ENCODE measurements around the gene AHCTF1.
"Not testable (repeated sequence)": the region's sequence is repeated elsewhere in the genome, so short reads cannot be mapped to it uniquely, and the experiment has no call there.

The AHCTF1 gene

DNA sequence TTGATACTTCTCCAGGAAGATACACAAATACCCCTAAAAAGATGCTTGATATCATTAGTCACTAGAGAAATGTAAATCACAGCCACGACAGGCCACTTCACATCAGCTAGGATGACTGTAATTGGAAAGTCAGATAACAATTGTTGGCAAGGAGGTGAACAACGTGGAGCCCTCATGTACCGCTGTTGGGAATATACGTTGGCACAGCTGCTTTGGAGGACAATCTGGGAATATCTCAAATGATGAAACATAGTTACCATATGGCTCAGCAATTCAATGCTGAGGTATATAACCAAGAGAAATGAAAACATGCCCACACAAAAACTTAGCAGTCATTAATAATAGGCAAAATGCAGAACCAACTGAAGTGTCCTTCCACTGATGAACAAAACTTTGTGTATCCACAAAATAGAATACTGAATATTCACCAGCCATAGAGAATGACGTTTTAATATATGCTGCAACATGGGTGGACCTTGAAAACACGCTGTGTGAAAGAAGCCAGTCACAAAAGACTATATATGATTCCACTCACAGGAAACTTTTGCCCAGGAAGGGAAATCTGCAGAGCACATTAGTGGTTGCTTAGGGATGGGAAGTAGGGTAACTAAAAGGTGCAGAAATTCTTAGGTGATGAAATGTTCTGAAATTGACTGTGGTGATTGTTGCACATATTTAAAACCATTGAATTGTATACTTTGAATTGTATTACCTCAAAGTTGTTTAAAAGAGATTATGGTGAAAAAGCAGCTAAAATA is 95.4 kb downstream of the AHCTF1 start:
- peak; percentile 60 for DNase-seq

DNA sequence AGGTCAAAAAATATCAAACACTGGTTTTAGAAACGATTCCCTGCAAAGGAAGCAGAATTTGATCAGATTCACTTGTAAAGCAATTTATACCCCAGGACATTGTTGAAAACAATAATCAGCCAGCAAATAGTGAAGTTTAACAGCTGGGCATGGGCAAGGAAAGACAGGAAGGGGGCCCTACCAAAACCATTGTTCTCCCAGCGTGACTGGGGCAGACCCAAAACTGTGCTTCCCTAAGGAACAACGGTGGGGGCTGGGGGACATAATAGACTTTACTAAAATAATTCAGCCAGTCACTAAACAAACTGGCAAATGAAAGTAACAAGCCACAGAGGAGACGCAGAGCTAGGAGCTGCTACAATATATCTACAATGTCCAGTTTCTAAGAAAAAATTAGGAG is 100.2 kb downstream of the AHCTF1 start:
- DNase-seq: no peak

DNA sequence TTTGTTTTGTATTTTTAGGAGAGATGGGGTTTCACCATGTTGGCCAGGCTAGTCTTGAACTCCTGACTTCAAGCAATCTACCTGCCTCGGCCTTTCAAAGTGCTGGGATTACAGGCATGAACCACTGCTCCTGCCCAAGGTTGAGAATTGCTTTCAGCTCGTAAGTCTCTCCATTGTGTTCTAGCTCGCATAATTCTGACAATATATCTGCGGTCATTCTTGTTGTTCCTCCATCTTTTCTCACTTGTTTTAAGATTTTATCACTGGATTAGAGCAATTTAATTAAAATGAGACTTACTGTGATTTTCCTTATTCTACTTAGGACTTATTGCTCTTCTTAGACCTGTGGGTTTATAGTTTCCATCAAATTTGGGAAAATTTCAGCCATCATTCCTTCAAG is 102.9 kb downstream of the AHCTF1 start:
- no peak for DNase-seq

DNA sequence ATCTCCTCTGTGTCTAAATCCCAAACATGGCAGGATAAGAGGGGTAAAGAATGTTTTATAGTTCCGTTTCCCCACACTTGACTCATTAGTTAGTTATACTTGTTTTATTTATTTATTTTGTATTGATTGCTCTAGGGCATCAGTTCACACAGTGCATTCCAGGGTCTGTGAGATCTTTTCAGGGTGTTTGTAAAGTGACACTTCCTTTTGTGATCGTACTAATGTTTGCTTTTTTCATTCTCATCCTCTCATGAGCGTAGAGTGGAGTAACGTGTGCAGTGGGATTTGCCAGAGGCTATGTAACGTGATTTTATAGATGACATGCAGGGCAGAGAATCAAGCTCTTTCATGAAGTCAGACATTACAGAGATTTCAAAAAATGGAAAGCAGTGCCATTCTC is 104.4 kb downstream of the AHCTF1 start:
- no peak for DNase-seq

DNA sequence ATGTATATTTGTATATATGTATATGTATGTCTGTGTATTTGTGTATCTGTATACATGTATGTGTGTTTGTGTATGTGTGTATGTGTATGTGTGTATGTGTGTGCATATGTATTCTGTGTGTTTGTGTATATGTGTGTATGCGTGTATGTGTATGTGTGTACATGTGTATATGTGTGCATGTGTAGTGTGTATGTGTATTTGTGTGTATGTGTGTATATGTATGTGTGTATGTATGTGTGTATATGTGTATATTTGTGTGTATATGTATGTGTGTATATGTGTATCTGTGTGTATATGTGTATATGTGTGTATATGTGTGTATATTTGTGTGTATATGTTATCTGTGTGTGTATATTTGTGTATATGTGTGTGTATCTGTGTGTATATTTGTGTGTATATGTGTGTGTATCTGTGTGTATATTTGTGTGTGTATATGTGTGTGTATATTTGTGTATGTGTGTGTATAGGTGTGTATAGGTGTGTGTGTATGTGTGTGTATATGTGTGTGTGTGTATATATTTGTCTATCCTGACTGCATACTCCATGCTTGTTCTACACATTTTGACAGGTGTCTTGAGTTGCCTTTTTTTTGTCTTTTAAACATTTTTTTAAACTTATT is 106.1 kb downstream of the AHCTF1 start:
- DNase-seq: no peak

DNA sequence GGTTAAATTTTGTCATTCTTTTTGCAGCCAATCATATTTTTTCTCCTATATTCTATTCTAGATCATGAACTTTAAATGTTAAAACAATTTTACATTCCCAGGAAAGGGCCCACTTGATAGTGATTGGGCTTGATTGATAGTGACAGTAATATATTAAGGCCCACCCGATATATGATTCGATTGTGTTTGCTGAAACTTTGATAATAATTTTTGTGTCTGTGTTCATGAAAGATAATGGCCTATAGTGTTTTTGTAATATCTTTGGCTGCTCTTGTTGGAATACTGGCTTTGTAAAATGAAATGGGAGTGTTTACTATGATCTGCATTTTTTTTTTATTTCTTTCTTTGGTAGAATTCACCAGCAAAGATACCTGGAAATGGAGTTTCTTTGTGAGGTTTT is 107.2 kb downstream of the AHCTF1 start:
- no peak for DNase-seq

DNA sequence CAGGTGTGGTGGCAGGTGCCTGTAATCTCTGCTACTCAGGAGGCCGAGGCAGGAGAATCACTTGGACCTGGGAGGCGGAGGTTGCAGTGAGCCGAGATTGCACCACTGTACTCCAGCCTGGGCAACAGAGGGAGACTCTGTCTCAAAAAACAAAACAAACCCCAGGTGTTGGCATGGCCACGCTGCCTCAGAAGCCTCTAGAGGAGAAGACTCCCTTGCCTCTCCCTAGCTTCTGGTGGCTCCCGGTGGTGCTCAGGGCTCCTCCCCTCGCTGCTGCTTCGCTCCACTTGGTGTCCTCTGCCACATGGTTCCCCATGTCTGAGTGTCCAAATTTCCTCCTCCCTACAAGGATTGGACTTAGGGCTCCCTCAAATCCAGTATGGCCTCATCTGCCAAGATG is 109.6 kb downstream of the AHCTF1 start:
- not testable (repeated sequence) for DNase-seq

DNA sequence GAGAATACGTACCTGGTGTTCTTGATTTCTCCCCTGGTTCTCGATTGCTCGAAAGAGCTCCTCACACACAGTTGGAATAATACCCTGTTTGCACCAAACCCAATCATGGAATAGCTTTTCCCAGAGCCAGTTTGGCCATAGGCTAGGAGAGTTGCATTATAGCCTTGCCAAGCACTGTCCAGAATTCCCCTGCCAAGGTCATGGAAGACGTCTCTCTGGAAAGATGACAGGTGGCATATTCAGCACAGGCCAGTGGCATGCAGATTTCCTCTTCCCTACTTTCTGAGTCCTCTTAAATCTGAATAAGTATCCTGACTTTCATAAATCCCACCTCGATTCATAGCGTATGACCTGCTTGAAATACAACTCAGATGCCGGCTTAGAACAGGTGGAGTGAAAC is 111.1 kb downstream of the AHCTF1 start:
- DNase-seq: no peak

DNA sequence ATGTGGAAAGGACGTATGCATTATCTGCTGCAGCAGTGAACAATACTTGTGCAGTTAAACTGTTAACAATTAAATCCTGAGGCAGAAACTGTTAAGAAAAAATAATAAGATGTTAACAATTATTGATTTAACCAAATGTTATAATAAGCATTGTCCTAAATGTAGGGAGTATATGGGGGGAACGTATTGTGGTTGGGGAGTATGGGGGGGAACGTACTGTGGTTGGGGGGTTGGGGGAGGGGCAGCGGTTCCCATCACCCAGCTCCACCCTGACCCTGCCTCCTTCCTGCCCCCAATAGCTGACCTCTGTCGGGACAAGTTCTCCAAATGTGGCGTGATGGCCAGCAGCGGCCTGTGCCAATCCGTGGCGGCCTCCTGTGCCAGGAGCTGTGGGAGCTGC is 114.0 kb downstream of the AHCTF1 start:
- not testable (repeated sequence) for DNase-seq

DNA sequence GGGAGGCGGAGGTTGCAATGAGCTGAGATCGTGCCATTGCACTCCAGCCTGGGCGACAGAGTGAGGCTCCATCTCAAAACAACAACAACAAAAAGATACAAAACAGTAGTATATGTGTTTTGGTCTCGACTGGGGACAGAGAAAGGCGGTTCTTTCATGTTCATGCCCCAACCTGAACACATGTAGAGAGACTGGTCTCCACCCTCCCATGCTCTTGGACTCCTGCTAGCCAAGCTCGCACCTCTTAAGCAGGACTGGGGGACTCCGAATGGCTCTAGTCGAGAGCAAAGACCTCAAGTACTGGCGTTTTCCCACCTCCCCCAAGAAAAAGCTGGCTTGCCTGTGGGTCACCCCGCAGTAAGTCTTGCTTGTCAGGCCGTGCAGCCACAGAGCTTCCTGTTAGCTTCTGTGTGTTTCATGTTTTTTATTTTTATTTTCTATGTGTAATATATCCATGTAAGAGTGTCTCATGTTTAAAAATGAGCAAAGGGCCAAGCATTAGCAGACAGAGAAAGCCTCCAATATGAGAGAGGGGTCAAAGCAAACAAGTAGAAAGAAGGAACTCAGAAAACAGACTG is 116.0 kb downstream of the AHCTF1 start:
- no peak for DNase-seq

DNA sequence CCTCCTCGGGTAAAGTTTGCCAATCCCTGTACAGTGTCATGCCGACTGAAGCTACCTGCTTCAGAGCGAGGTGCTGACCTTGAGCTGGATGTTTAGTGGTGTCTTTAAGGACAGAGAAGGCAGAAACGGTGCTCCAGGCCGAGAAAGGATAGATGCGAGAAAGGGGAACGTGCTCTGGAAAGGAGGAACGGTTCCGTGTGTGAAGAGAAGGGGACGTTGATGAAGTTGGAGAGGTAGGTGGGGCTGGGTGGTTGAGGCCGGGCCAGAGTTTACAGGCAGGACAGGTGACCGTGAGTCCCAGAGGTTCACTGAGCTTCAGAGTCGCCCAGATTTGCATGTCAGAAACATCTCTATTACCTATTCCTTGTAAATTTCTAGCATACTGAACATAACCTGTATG is 116.9 kb downstream of the AHCTF1 start:
- DNase-seq: no peak

DNA sequence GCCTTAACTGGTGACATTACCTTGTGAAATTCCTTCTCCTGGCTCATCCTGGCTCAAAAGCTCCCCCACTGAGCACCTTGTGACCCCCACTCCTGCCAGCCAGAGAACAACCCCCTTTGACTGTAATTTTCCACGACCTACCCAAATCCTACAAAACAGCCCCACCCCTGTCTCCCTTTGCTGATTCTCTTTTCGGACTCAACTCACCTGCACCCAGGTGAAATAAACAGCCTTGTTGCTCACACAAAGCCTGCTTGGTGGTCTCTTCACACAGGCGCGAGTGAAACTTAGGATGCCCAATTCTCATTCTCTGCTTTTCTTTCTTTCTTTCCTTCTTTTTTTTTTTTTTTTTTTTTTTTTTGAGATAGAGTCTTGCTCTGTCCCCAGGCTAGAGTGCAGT is 118.4 kb downstream of the AHCTF1 start:
- not testable (repeated sequence) for DNase-seq

DNA sequence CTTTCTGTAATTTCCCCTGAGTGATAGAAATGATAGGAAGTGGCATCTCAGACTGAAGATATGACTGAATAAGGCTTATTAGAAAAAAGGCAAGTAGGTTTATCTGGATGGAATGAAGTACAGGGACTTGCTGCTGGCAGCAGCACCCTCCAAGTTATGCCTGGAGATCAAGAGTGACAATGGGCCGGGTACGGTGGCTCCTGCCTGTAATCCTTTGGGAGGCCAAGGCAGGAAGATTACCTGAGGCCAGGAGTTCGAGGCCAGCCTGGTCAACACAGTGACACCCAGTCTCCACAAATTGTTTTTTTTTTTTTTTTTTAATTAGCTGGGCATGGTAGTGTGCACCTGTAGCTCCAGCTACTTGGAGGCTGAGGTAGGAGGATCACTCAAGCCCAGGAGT is 119.8 kb downstream of the AHCTF1 start:
- DNase-seq: no peak

DNA sequence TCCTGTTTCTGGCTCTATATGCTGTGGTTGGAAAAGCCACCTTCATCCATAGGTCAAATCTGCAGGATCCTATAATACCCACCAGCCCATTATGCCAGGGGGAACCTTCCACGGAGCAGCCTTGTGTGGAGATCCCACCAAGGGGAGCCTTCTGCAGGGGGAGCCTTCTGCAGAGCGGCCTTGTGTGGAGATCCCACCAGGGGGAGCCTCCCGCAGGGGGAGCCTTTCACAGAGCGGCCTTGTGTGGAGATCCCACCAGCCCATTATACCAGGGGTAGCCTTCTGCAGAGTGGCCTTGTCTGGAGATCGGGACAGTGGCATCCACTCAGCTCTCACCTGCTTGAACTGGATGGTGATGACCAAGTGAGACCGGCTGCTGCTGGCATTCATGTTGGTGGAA is 122.3 kb downstream of the AHCTF1 start:
- DNase-seq: no peak

DNA sequence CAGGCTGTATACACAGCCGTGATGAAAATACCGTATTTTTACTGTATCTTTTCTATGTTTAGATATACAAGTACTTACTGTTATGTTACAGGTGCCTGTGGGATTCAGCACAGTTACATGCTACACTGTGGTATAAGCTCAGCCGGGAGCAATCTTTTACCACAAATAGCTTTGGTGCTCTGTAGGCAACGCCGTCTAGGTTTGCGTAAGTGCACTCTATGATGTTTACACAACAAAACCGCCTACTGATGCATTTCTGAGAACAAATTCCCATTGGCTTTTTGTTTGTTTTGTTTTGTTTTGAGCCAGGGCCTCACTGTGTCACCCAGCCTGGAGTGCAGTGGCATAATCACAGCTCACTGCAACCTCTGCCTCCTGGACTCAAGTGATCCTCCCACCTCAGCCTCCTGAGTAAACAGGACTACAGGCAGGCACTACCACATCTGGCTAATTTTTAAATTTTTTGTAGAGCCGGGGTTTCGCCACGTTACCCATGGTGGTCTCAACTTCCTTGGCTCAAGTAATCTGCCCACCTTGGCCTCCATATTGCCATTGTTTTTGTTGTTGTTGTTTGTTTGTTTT is 126.5 kb downstream of the AHCTF1 start:
- no peak for DNase-seq

DNA sequence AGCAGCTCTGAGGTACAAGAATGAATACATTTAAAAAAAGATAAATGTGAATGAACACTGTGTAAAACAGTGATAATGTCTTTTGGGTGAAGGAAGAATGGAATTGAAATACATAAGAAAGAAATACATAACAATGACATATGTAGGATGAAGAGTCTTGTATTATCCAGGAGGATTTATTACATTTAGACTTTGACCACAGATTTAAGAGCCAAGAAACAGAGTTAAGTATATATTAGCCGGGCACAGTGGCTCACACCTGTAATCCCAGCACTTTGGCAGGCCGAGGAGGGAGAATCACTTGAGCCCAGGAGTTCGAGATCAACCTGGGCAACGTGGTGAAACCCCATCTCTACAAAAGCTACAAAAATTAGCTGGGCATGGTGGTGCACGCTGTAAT is 127.9 kb downstream of the AHCTF1 start:
- no peak for DNase-seq

DNA sequence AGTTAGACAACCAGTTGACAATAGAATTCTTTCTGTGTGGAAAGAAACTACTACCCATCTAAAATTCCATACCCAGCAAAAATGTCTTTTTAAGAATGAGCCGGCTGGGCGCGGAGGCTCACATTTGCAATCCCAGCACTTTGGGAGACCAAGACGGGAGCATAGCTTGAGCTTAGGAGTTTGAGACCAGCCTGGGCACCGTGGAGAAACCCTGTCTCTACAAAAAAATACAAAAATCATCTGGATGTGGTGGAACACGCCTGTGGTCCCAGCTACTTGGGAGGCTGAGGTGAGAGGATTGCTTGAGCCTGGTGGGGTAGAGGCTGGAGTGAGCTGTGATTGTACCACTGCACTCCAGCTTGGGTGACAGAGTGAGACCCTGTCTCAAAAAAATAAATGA is 128.4 kb downstream of the AHCTF1 start:
- DNase-seq: no peak

DNA sequence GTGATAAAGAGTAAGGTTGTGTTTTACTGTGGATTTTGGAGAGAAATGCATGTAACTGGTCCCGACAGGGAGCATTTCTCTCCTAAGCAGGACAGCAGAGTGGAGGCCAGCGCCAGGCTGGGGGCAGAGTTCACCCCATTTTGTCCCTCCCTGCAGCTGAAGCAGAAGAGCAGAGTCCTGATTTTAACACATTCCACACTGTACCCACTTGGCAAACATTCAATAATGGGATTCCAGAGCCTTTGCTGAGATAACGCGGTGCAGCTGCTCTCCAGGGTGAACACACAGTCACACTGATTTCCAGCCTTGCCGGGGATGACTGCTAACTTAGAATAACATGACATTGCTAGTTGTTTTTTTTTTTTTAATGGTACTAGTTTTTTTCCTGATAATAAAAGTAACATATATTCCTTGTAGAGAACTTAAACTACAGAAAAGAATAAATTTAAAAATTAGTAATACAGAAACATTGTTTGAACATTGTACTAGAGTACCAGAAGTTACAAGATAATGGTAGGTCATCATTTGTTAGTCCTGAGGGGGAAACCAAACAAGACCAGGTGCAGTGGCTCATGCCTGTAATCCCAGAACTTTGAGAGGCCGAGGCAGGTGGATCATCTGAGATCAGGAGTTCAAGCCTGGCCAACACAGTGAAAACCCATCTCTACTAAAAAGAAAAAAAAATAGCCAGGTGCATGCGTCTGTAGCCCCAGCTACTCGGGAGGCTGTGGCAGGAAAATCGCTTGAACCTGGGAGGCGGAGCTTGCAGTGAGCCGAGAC is 130.3 kb downstream of the AHCTF1 start:
- no peak for DNase-seq

DNA sequence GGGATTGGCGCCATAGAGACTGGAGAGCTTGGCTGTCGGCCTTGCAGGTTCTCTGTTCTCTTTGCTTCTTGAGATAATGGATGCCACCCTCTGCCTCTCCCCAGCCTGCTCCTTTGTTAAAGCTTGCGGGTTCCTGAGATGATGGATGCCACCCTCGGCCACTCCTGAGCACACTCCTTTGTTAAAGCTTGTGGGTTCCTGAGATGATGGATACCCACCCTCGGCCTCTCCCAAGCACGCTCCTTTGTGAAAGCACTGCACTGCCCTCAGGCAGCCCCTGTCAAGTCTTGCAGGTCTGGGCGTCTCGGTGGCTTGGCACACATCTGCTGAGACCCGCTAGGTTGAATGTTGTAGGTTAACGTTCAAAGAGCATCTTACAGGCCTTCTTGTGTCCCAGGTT is 131.0 kb downstream of the AHCTF1 start:
- no peak for DNase-seq

DNA sequence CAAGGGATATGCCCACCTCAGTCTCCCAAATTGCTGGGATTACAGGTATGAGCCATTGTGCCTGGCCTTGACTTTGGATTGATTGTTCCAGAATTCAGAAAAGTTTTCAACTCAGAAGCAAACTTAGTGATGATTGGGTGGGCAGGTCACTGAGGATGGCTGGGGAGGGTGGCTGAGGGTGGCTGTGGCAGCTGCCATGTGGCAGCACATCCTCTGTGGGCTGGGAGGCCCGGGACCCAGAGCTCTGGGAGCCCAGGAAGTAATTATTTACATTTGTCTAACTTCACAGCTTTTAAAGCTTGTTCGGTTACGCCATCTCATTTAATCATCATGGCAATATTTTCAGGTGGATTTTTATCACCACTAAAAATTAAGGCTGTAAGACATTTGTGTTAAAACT is 131.4 kb downstream of the AHCTF1 start:
- no peak for DNase-seq

DNA sequence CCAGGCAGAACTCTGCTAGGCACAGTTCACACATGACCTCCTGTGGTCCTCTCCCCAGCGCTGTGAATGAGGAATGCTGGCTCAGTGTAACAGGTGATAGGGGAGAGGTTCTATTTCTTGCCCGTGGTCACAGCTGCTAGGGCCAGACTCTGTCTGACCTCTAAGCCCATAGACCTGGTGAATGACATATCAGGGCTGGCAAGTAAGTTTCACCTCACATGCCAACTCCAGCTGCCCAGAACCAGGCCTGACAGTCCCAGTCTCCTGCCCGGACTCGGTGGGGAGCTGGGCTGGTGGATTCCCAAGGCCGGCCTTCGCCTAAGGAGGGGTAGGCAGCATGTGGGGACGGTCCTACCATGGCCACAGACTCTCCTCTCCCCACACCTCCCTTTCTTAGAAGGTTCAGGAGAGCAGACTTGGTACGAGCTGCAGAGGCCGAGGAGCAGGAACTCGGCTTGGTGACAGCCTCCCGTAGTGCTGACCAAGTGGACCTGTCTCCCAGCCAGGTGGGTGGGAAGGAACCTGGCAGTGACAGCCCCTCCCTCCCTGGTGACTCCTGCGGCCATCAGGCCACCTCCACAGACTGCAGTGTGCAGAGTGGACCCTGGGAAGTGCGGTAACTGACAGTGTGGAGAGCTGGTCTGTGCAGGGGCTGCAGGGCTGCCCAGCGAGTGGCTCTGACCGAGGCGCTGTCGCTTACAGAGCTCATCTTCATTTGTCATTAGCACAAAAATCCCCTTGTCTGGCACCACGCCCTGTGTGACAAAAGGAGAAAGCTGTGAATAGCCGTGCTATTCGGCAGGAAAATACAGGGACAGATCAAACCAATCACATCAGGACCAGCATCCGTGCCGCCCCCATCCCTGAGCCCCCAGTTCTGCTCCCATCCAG is 132.9 kb downstream of the AHCTF1 start:
- DNase-seq: no peak

DNA sequence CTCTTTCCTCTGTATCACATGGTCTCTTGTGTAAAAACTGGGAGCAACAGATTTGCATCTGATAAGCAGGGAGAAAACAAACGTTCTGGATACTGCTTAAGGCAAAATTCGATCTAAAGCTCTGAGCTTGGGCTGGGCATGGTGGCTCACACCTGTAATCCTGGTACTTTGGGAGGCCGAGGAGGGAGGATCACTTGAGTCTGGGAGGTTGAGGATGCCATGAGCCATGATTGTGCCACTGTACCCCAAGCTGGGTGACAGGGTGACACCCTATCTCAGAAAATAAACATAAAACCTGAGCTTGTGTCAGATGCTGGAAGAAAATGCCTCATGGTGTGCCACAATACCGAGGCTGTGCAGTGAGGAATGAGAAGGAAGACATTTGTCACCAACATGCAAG is 133.6 kb downstream of the AHCTF1 start:
- DNase-seq: no peak
